AG04449 (cell line): ENCODE data around the gene SNTB2.

ENCODE experiments used
- CTCF ChIA-PET: fragments of 350-600 bp; formaldehyde crosslinking; extraction: SDS; loops from one replicate; lab custom pipeline; 2021; ENCODE audit warnings: antibody characterized with exemption; lab: Yijun Ruan, JAX
- POLR2A ChIA-PET: fragments of 400-600, 350-600 bp; formaldehyde crosslinking; extraction: SDS; loops from one replicate; lab custom pipeline; 2020; ENCODE audit warnings: antibody characterized with exemption, inconsistent platforms; lab: Yijun Ruan, JAX
- DNase-seq: peaks from one replicate; pipeline ENCODE4 v3.0.0-alpha.2; 2010; ENCODE audit warnings: low read depth, low spot score
- H3K4me3 ChIP-seq: 2 replicates; pipeline ENCODE4 v1.5.1; 2011; ENCODE audit warnings: low read depth, mild to moderate bottlenecking, control low read depth, low read length
- CTCF ChIP-seq: IDR thresholded peaks from one replicate; pipeline ENCODE4 v1.5.1; 2011; ENCODE audit warnings: mild to moderate bottlenecking, moderate library complexity, low read length, control low read depth, inconsistent platforms; ENCODE audit not compliant: insufficient read depth; ENCODE audit errors: missing control alignments

SNTB2 gene

GRCh38 chr16:69301861-69302260, 114.9 kb downstream of the SNTB2 start:
- DNase-seq, result no peak
- no peak for TF ChIP-seq CTCF
- POLR2A ChIA-PET, result no interaction called here
- CTCF ChIA-PET, result interaction anchor here (1.2 to 2.8 kb wide), 5 partner anchors 9 to 152 kb away, joined by 4 to 12 read pairs (median 10); partner anchors contain the start of gene VPS4A
- H3K4me3 ChIP-seq, result no peak overlapping the region

GRCh38 chr16:69302301-69302700, 115.3 kb downstream of the SNTB2 start:
- ChIA-PET POLR2A (no interaction called here), CTCF (interaction anchor here (0.6 to 2.8 kb wide), 7 partner anchors 8 to 153 kb away, joined by 4 to 12 read pairs (median 6); partner anchors contain the start of gene VPS4A)
- no peak for TF ChIP-seq CTCF
- no peak for DNase-seq
- H3K4me3 ChIP-seq, result no peak overlapping the region

GRCh38 chr16:69306031-69306430, 119.1 kb downstream of the SNTB2 start:
- CTCF ChIA-PET, result interaction anchor here (2.6 kb wide), 1 partner anchor 156 kb away, joined by 15 read pairs; no protein-coding TSS in a partner anchor
- no peak overlapping the region for H3K4me3 ChIP-seq
- no peak for TF ChIP-seq CTCF
- POLR2A ChIA-PET, result no interaction called here
- DNase-seq, result no peak

- ChIA-PET CTCF (interaction anchor here (2.6 kb wide), 1 partner anchor 157 kb away, joined by 15 read pairs; no protein-coding TSS in a partner anchor), POLR2A (no interaction called here)
- DNase-seq, result no peak
- TF ChIP-seq CTCF, result no peak
- H3K4me3 ChIP-seq, result no peak overlapping the region
Observed at GRCh38 chr16:69307091-69307490, 120.1 kb downstream of the SNTB2 start.

- DNase-seq, result no peak
- ChIA-PET CTCF (no interaction called here), POLR2A (interaction anchor here (0.6 kb wide), 1 partner anchor 92 kb away, joined by 3 read pairs; no protein-coding TSS in a partner anchor)
Observed at GRCh38 chr16:69307856-69308255, 120.9 kb downstream of the SNTB2 start.

More at GRCh38 chr16:69307856-69308255, 120.9 kb downstream of the SNTB2 start:
- no peak for TF ChIP-seq CTCF
- no peak overlapping the region for H3K4me3 ChIP-seq
